ENCODE results near the gene AUTS2. TPM values are rescaled to one million over a fixed set of nuclear protein-coding genes. Genes with fewer than 3 reads are reported as not detected.

Gene AUTS2
- total RNA-seq, 1 experiment from 2014 or later = 256 TPM

GRCh38 chr7:69946901-69947300, 348.6 kb downstream of the AUTS2 start:
- Histone ChIP-seq H3K23ac (ENCODE audit: insufficient read length, low read depth, low read length) (no peak overlapping the region), H4K8ac (replicated peaks; ENCODE audit: insufficient read length, low read depth, low read length) (no peak overlapping the region), H2BK15ac (ENCODE audit: low read depth, low read length) (no peak overlapping the region), H2AK5ac (ENCODE audit: insufficient read length, low read length) (no peak overlapping the region), H2AFZ (ENCODE audit: low read length) (no peak overlapping the region), H3K79me2 (ENCODE audit: insufficient read depth, low read length) (no peaks in the 10 kb centered on the region), H3K4ac (ENCODE audit: low read depth, low read length) (no peak overlapping the region), H3K14ac (ENCODE audit: insufficient read depth, low read length) (no peak overlapping the region), H4K91ac (ENCODE audit: insufficient read length, low read depth, low read length) (no peak overlapping the region), H3K9me3 (ENCODE audit: control insufficient read depth, low read depth, low read length) (no peaks in the 10 kb centered on the region), H2BK5ac (ENCODE audit: insufficient read length, low read length) (no peak overlapping the region), H3K9ac (ENCODE audit: extremely low read depth, insufficient read length, low read length) (no peak overlapping the region), H4K5ac (ENCODE audit: insufficient read length, low read depth, low read length) (no peak overlapping the region), H3K27me3 (ENCODE audit: insufficient read depth, low read length) (no peaks in the 10 kb centered on the region), H3K18ac (ENCODE audit: insufficient read length, low read depth, low read length) (no peak overlapping the region), H4K20me1 (ENCODE audit: control insufficient read depth, insufficient read depth, insufficient read length) (no peaks in the 10 kb centered on the region), H2BK20ac (ENCODE audit: low read depth, low read length, poor library complexity, severe bottlenecking) (no peak overlapping the region), H2BK120ac (ENCODE audit: low read depth, low read length, poor library complexity, severe bottlenecking) (no peak overlapping the region), H3K23me2 (ENCODE audit: insufficient read length, low read depth, low read length, poor library complexity, severe bottlenecking) (no peaks in the 10 kb centered on the region), H3K56ac (ENCODE audit: insufficient read length, low read depth, low read length) (no peak overlapping the region), H3K4me1 (ENCODE audit: insufficient read depth, low read length) (no peaks in the 10 kb centered on the region), H3K79me1 (ENCODE audit: insufficient read depth, low read depth, low read length, poor library complexity, severe bottlenecking) (no peaks in the 10 kb centered on the region), H3T11ph (ENCODE audit: low read length) (no peak overlapping the region), H2BK12ac (ENCODE audit: insufficient read length, low read depth, low read length) (no peak overlapping the region), H3K4me2 (ENCODE audit: insufficient read depth, insufficient read length, low read length) (no peak overlapping the region), H3K27ac (ENCODE audit: insufficient read length, low read depth, low read length) (no peak overlapping the region)
- no CpG with 5 or more reads among the region's 5 CpGs for WGBS (ENCODE audit: extremely low coverage, insufficient read length, low lambda C conversion rate)
- Mint-ChIP-seq H3K36me3 (ENCODE audit: insufficient read depth in 1 of 3, low read depth in 3 of 3) (no peaks in the 10 kb centered on the region), H3K27me3 (ENCODE audit: low read depth) (no peaks in the 10 kb centered on the region; the same call in 1 of the 2 replicates), H3K27ac (no peak overlapping the region), H3K9me3 (no peaks in the 10 kb centered on the region), H3K4me3 (no peak overlapping the region), H3K4me1 (peaks cover 4 to 8% of the 10 kb centered on the region in 2 experiments)
- no peak for DNase-seq
- TF ChIP-seq CTCF (conservative IDR thresholded peaks at IDR 0.05) = no peak

Data from H9 (cell line).